Mucosa of descending colon (tissue), 3 donors: ENCODE measurements around the gene TAAR8. TPM values are rescaled to one million over a fixed set of nuclear protein-coding genes. Genes with fewer than 3 reads are reported as not detected.

Experiments
- ATAC-seq: fragments of 200-7000 bp; cut with Tn5 transposase; one replicate; pipeline ENCODE4 v1.9.1; 2020; ENCODE audit warnings: mild to moderate bottlenecking, moderate library complexity
- DNase-seq, 3 donors: peaks; one replicate each; pipeline ENCODE4 v3.0.0-alpha.2; 2020
- H3K36me3 ChIP-seq: fragments of 200-600 bp; one replicate; pipeline ENCODE4 v1.8.0; 2021; ENCODE audit warnings: low read depth, mild to moderate bottlenecking
- H3K4me1 ChIP-seq: fragments of 200-600 bp; one replicate; pipeline ENCODE4 v1.8.0; 2021; ENCODE audit warnings: low read depth, mild to moderate bottlenecking
- H3K4me3 ChIP-seq: fragments of 200-600 bp; one replicate; pipeline ENCODE4 v1.8.0; 2021; ENCODE audit warnings: mild to moderate bottlenecking
- H3K9me3 ChIP-seq: fragments of 200-600 bp; one replicate; pipeline ENCODE4 v1.8.0; 2021; ENCODE audit warnings: mild to moderate bottlenecking
- CTCF ChIP-seq: fragments of 200-600 bp; IDR thresholded peaks from one replicate; pipeline ENCODE4 v1.8.0; 2022; ENCODE audit warnings: antibody characterized with exemption, mild to moderate bottlenecking
- intact Hi-C, 2 donors: fragments of 100-400 bp; cut with DNase I in 1 of 2; cut with micrococcal nuclease in 1 of 2; formaldehyde crosslinking; loops; one replicate each; pipeline versions ENCODE4 v1.11.0 to v1.11.1; 2022; cut with DNase I, micrococcal nuclease
- total RNA-seq, 3 donors: library from RNA; stranded (reverse); fragmentation: NEBNext Ultra II Directional in 2 of 3; extraction: Animal tissue kit (Norgen Biotek cat#: 25700) in 2 of 3; gene quantifications; one replicate each; pipeline versions ENCODE4 v1.2.1 to v1.2.4, GENCODE V29; 2021 to 2023
- donor health status: DM: no; HTN: no; CAD: no; lungs with moderate emphysema.
- donor health status: DM: no; HTN: no; CAD: no.
- donor health status: DM: no; HTN: yes; CAD: no.

TAAR8 gene
- total RNA-seq, 3 donors from 2014 or later = not detected

GRCh38 chr6:132515386-132515785 lies 37.1 kb upstream of the TAAR8 start:
- Histone ChIP-seq H3K4me3 (no peak overlapping the region), H3K4me1 (peaks cover 11% of the 10 kb centered on the region), H3K9me3 (no peaks in the 10 kb centered on the region), H3K36me3 (no peaks in the 10 kb centered on the region)
- no peak for ATAC-seq
- no peak for TF ChIP-seq CTCF
- DNase-seq = no peak
- intact Hi-C loops = no loop called here

DNA sequence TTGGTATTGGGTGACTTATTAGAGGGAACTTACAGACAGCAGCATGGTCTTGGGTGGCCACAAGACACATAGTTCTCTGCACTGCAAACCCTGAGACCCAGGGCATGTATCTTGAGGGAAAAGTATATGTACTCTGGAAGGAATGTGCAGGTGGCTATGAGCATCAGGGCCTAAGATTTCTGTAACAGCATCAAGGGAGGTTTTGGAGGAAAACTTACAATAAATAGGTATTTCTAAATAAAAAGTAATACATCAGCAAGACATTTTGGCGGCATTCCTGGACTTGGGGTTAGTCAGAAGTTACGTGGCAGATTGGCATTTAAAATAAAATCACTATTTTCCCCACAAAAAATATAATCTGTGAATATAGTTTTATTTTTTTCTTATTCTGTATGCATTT lies 31.5 kb upstream of the TAAR8 start:
- no peaks in the 10 kb centered on the region for H3K9me3 ChIP-seq
- no peak for TF ChIP-seq CTCF
- ATAC-seq = no peak
- no peak for DNase-seq
- no peaks in the 10 kb centered on the region for H3K4me1 ChIP-seq
- no peak overlapping the region for H3K4me3 ChIP-seq
- intact Hi-C loops = no loop called here
- no peaks in the 10 kb centered on the region for H3K36me3 ChIP-seq

DNA sequence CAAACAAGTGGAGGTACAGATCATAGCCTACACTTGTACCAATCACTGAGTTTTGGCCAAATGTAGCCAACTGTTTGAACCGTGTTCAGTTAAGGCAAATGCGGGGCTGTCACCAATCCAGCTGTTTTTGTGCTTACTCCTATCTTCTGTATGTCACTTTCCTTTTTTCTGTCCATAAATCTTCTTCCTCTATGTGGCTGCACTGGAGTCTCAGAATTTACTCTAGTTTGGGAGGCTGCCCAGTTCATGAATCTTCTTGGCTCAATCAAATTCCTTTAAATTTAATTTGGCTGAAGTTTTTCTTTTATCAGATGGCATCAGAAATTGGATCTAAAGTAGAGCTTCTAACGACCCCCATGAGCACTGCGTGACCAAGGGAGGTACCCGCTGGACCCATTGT lies 27.8 kb upstream of the TAAR8 start:
- H3K4me3 ChIP-seq = no peak overlapping the region
- no peaks in the 10 kb centered on the region for H3K4me1 ChIP-seq
- DNase-seq = no peak
- no peak for ATAC-seq
- intact Hi-C loops = no loop called here
- H3K36me3 ChIP-seq = no peaks in the 10 kb centered on the region
- H3K9me3 ChIP-seq = no peaks in the 10 kb centered on the region
- TF ChIP-seq CTCF = no peak

DNA sequence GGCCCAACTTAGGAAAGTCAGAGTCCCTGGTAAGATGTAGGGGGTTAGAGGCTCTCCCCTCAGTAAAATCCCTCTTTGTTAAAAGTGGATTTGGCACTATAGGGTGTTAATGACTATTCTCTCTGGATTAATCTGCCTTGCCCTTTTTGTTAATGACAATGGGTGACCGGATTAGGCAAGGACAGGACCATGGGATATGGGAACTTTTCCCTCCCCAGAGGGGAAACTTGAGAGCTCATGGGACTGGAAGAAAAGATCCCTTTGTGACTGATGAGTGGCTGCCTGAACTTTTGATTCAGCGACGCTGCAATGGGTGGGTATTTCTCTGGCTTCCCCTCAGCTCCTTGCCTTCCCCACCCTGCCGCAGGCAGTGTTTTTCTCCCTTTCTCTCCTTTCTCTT lies 26.6 kb upstream of the TAAR8 start:
- TF ChIP-seq CTCF = no peak
- Histone ChIP-seq H3K4me1 (no peaks in the 10 kb centered on the region), H3K9me3 (no peaks in the 10 kb centered on the region), H3K36me3 (no peaks in the 10 kb centered on the region), H3K4me3 (no peak overlapping the region)
- no peak for DNase-seq
- ATAC-seq = no peak
- intact Hi-C loops = no loop called here

- no peak for ATAC-seq
Observed at GRCh38 chr6:132526461-132526860, 26.0 kb upstream of the TAAR8 start.

More at GRCh38 chr6:132526461-132526860, 26.0 kb upstream of the TAAR8 start:
- no peaks in the 10 kb centered on the region for H3K4me1 ChIP-seq
- H3K9me3 ChIP-seq = no peaks in the 10 kb centered on the region
- H3K36me3 ChIP-seq = no peaks in the 10 kb centered on the region
- no peak for DNase-seq
- no peak overlapping the region for H3K4me3 ChIP-seq
- intact Hi-C loops = no loop called here
- TF ChIP-seq CTCF = no peak
